GM19035 (cell line): ENCODE measurements around the gene PTTG1.

ENCODE experiments used
- ATAC-seq: cut with Tn5 transposase; IDR thresholded peaks from one replicate; pipeline ENCODE4 v1.9.1; 2021; ENCODE audit not compliant: unreplicated experiment

PTTG1 gene

GRCh38 chr5:160470437-160471361, 49.0 kb downstream of the PTTG1 start:
- no peak for ATAC-seq

- no peak for ATAC-seq
Measured at GRCh38 chr5:160471761-160472160, 50.1 kb downstream of the PTTG1 start.

- no peak for ATAC-seq
Measured at GRCh38 chr5:160472482-160472881, 50.8 kb downstream of the PTTG1 start.

- ATAC-seq = no peak
Measured at GRCh38 chr5:160473681-160474080, 52.0 kb downstream of the PTTG1 start.

- ATAC-seq = no peak
Measured at GRCh38 chr5:160474084-160474483, 52.4 kb downstream of the PTTG1 start.

DNA sequence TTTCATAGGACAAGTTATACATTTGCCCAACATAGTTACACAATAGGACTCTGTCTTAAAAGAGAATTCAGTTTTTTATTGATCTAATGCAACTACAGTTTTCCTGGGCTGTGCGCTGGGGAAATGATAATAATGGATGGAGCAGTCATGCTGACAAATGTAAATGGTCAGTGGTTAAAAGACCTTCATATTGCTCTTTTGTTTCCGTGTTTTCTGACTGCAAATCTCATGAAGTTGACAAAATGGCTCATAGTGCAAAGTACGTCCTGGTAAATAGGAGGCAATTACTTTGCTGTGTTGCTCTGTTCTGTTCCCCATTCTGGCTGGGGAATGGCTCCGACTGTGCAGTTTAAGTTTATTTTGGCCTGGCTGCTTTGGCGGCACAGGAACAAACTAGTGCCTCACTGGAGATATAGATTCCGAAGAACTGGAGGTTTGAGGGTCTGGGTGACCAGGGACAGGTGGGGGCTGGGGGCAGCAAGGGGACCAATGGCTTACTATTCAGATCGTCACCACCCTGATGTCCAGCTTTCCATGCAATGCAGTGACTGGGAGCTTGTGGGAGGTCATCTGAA, 54.3 kb downstream of the PTTG1 start:
- ATAC-seq = no peak

DNA sequence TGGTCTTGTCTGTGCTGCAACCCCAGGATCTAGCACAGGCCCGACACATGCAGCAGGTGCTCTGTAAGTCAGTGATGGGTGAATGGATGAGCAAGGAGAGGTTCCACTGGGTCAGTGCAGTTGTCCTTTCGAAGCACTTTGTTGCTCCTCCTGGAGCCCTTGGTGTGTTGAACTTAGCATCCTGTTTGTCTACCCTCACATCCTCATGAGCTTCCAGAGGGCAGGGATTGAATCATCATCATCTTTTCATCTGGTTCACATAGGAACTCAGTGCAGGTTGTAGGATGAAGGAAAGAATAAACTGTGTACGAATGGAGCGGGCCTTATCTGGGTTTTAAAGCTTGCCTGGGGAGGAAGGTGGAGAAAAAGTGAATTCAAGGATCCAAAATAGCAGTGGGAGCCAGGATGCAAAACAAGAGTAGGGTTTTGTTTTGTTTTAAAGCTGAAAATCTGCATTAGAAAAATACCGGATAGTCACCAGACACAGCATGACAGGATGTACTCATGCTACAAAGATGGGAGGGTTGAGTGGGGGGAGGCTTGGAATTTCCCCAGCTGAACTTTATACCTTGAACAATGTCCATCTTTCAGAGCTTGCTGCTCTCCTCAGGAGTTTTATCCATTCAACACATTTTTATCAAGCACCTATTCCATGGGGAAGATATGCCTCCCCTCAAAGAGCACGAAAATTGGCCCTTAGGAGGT, 55.8 kb downstream of the PTTG1 start:
- no peak for ATAC-seq

DNA sequence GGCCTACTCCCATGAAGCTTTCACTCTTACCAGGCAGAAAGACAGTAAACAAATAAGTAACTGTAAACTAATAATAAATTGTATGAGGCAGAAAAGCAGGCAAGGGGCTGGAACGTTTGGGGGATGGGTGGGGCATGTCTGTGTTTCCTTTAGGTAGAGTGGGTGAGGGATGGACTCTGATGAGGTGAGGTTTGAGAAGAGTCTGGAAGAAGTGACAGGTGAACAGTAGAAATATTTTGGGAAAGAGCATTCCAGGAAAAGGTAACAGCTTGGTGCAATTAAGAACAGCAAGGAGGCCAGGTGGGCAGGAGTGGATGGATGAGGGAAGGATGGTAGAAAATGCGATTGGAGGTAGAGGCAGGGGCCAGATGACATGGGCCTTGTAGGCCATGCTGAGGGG, 56.5 kb downstream of the PTTG1 start:
- no peak for ATAC-seq
